ENCODE results near the gene THOC6.
"Not testable (repeated sequence)": the region's sequence is repeated elsewhere in the genome, so short reads cannot be mapped to it uniquely, and the experiment has no call there.

Gene THOC6

DNA sequence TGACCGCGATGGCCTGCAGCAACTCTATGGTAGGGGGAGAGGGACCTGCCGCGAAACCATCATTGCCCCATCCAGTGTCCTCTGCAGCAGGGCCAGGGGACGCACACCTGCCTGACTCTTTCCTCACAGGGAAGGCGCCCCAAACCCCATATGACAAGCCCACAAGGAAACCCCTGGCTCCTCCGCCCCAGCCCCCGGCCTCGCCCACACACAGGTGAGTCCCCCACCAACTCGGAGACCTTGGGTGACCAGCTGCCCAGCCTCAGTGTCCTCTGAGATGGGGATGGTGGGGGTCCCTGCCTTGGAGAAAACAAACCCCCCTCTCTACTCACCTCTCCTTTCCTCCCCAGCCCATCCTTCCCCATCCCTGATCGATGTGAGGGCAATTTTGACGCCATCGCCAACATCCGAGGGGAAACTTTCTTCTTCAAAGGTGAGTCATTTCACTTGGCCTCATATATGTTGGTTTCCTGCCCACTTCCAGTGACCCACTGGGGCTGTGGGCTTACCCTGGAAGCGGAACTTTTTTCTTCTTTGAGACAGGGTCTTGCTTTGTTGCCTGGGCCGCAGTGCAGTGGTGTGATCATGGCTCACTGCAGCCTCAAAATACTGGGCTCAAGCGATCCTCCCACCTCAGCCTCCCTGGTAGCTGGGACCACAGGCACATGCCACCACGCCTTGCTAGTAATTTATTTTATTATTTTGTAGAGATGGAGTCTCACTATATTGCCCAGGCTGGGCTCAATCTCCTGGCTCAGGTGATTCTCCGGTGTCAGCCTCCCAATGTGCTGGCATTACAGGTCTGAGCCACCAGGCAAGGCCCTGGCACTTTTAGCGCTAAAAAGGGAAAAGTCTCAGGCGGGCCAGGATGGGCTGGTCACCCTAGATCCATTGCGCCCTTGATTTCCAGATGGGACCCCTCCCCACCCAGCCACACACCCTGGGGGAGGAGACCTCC is 33.6 kb downstream of the THOC6 start:
- no peak for DNase-seq

DNA sequence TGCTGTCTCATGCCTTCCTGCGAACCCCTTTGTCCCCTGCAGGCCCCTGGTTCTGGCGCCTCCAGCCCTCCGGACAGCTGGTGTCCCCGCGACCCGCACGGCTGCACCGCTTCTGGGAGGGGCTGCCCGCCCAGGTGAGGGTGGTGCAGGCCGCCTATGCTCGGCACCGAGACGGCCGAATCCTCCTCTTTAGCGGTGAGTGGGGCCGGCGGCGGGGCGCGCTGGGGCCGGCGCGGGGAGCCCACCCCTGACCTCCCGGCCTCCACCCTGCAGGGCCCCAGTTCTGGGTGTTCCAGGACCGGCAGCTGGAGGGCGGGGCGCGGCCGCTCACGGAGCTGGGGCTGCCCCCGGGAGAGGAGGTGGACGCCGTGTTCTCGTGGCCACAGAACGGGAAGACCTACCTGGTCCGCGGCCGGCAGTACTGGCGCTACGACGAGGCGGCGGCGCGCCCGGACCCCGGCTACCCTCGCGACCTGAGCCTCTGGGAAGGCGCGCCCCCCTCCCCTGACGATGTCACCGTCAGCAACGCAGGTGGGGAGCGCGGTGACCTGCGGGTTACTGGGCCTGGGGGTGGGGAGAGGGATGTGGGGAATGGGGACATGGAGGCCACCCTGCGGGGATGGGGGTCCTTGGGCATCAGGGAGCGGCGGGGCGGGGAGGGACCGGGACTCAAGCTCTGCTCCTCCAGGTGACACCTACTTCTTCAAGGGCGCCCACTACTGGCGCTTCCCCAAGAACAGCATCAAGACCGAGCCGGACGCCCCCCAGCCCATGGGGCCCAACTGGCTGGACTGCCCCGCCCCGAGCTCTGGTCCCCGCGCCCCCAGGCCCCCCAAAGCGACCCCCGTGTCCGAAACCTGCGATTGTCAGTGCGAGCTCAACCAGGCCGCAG is 34.5 kb downstream of the THOC6 start:
- peak; percentile 57 for DNase-seq

DNA sequence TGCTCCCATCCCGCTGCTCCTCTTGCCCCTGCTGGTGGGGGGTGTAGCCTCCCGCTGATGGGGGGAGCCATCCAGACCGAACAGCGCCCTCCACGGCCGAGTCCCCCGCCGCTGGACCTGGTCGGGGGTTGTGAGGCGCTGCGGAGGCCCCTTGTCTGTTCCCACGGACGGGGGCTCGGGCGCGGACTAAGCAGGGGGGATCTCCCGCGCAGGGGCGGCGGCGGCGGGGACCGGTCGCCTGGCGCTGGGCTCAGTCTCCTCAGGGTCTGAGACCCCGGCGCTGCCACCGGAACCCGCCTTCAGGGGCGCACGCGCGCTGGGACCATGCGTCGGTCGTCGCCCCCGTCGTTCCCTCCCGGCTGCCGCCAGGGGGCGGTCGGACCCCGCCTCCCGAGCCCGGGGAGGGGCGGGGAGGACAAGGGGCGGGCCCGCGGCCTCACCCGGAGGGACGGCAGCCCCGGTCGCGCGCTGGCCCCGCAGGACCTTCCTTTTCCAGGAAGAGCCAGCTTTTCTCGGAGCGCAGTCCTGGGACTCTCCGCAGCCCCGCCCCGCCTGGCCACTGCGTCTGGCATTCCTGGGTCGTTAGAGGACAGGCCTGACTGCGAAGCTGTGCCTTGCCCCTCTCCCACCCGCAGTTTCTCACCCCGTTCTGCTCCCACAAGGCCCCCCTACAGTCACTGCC is 35.3 kb downstream of the THOC6 start:
- peak; percentile 88 for DNase-seq

DNA sequence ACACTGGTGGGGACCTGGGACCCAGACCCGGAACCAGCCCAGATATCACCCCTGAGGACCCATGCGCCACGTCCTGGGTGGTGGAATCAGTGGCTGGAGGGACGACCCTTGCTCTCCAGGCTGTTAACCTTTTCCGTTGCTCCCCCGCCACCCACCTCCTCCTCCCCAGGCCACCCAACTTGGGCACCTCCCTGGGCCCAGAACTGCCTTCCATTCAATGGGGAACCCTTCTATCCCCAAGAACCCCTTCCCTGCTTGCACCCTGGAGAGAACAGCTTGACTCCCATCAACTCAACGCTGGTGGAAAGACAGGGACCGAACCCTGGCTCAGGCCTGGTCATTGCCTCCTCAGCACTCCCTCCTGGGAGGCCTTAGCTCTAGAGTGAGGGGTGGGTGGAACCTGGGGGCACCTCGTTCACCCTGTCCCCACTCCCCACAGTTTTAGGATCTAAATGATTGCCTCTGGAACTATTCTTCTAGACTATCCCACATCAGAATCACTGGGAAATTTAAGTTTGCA is 35.9 kb downstream of the THOC6 start:
- DNase-seq: no peak

DNA sequence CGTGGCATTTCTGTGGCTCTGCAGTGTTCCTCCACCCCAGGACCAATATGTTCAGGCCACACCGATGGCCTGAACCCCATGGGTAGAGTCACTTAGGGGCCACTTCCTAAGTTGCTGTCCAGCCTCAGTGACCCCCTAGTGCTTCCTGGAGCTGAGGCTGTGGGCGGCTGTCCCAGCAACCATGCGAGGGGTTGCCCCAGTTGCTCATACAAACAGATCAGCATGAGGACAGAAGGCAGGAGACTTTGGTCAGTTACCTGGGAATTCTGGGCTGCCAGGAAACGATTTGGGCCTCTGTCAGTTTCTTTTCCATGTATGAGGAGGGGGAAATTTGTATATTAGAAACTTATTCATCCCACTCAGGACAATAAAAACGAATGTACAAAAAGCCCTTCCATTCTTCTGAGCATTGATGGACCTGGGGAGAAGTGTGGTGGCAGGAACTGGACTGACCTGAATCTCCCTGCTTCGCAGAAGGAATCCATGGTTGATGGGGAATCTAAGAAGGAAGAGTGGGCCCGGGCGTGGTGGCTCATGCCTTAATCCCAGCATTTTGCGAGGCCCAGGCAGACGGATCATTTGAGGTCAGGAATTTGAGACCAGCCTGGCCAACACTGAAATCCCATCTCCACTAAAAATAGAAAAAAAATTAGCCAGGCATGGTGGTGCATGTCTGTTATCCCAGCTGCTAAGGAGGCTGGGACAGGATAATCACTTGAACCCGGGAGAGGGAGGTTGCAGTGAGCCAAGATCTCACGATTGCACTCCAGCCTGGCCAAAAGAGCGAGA is 36.7 kb downstream of the THOC6 start:
- no peak for DNase-seq

DNA sequence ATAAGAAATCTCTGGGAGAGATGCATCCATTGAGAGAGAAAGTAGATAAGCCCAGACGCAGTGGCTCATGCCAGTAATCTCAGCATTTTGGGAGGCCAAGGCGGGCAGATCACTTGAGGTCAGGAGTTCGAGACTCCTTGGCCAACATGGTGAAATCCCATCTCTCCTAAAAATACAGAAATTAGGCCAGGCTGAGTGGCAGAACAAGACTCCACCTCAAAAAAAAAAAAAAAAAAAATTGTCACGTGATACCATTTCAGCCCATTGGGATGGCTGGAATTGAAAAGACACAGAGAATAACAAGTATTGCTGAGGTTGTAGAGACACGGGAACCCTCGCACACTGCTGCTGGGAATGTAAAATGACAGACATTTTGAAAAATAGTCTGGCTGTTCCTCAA is 38.7 kb downstream of the THOC6 start:
- DNase-seq: no peak

DNA sequence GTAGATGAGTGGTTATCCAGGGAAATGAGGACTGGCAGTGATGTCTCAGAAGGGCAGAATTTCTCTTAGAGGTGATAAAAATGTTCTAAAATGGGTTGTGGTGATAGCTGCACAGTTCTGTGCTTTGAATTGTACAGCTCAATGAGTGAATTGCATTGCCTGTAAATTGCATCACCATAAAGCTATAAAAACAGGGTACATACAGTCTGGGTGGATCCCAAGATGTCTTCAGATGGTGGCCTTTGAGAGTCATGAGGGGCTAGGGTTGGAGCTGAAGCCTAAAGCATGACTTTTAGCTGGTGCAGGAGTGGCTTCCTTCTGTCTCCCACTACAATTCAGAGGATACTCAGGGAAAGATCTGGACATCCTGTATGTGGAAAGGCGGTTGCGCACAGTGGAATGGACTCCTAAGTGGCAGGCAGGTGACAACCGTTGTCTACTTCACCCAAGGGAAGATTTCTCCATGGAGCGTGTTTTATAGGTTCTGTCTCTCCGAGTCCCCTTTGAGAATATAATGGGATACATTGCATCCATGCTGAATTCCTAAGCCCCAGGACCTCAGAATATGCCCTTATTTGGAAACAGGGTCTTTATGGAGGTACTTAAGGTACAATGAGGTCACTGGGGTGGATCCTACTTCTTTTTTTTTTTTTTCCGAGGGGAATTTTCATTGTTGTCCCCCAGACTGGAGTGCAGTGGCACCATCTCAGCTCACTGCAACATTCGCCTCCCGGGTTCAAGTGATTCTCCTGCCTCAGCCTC is 40.0 kb downstream of the THOC6 start:
- no peak for DNase-seq

DNA sequence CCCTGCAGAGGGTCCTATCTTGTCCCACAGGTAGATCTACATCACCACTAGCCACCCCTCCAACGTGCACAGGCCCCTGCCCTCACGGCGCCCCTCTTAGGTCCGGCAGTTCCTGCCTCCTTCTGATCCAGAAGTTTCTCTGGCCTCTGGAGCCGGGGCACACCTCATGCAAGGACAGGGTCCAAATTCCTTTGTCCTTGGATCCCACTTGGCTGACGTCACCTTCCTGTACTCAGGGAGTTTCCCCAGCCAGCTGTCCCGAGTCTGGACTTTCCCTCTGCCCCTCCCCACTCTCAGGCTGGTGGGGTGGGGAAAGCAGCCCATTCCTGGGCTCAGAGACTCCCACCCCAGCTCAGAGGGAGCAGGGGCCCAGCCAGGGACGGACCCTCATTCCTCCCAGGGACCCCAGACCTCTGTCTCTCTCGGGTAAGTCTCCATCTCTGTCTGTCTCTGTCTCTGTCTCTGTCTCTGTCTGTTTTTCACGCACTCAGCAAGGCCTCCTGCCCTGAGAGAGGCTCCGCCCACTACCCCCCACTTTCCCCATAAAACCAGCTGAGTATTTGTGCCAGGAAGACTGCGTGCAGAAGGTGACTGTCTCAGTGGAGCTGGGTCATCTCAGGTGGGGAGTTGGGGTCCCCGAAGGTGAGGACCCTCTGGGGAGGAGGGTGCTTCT is 41.4 kb downstream of the THOC6 start, which contains the start of gene IL32:
IL32 (plus strand) TSS at position 572 of the 673 bp plus-strand sequence. CDS start 172 bp downstream, outside the sequence.
- DNase-seq: peak; percentile 88

DNA sequence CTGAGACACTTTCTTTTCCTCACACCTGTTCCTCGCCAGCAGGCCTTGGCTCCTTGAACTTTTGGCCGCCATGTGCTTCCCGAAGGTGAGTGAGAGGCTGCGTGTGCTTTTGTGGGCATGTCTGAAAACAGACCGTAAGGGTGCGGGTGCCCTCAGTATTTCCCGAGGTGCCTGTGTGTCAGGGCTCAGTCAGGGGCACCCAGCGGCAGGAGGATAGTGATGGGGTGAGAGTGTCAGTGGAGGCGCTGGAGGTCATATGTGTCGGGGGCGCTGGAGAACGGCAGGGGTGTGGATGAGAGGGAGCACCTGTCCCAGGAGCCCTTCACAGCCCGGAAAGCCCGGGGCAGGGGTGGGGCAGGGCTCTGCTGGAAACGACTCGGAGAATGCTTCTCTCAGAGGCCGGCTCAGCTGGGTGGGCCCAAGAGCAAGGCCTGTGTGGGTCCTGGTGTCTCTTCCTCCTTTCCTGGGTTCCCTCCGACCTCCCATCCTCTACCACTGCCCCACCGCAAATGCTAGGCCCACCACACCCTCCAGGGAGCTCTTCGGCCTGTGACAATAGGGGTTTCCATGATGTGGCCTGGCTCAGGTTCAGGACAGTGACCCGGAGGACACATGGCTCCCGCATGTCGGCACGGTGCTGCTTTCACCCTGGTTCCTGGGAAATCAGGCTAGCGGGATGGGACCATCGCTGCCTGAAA is 42.1 kb downstream of the THOC6 start:
- no peak for DNase-seq

DNA sequence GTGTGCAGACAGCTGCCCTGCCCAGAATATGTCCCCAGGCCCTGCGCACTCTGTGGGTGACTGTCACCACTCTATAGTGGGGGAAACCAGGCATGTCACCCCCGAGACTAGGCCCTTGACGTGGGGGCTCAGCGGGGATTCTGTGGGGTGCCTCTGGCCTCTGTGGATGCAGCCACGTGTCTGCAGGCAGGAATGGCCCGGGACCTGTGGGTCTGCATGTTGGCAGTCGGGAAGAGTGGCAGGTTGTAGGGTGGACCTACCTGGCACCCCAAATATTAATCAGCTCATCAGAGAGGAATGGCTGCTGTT is 42.6 kb downstream of the THOC6 start:
- no peak for DNase-seq

DNA sequence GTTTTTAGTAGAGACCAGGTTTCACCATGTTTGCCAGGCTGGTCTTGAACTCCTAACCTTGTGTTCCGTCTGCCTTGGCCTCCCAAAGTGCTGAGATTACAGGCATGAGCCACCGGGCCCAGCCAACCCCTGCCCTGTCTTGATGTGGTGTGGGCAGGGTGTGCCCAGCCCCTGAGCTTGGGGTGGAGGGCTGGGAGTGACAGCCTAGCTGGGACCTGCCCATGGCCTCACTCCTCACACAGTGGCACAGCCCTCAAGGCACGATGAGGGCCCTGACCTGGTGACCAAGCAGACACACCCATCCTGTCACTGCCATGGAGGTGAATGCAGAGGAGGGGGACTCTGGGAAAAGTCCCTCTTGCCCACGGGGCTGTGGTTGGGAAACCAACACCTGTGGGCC is 44.7 kb downstream of the THOC6 start:
- peak; percentile 58 for DNase-seq

DNA sequence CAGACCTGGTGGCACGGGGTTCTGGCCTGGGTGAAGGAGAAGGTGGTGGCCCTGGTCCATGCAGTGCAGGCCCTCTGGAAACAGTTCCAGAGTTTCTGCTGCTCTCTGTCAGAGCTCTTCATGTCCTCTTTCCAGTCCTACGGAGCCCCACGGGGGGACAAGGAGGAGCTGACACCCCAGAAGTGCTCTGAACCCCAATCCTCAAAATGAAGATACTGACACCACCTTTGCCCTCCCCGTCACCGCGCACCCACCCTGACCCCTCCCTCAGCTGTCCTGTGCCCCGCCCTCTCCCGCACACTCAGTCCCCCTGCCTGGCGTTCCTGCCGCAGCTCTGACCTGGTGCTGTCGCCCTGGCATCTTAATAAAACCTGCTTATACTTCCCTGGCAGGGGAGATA is 45.3 kb downstream of the THOC6 start:
- DNase-seq: not testable (repeated sequence)

DNA sequence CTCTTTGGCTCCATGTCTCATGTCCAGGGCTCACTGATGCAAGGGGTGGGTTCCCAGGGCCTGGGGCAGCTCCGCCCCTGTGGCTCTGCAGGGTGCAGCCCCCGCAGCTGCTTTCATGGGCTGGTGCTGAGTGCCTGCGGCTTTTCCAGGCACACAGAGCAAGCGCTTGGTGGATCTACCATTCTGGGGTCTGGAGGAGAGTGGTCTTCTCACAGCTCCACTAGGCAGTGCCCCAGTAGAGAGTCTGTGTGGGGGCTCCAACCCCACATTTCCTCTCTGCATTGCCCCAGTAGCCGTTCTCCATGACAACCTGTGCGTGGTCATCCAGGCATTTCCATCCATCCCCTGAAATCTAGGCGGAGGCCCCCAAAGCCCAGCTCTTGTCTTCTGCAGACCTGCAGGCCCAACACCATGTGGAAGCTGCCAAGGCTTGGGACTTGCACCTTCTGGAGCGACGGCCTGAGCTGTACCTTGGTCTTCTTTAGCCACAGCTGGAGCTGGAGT is 46.8 kb downstream of the THOC6 start:
- DNase-seq: peak; percentile 51

DNA sequence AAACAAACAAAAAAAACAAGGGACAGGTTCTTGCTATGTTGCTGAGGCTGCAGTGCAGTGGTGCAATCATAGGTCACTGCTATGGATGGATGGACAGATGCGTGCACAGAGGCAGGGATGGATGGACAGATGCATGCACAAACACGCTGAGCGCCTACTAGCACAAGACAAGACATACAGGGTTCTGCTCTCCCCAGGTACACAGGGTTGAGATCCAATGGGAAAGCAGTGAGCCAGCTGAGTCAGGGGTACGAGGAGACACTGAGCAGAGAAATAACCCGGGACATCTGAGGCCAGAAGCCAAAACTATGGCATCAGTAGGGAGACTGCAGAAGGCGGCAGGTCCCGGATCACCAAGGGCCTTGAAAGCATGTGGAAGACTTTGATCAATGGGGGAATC is 47.8 kb downstream of the THOC6 start:
- peak; percentile 39 for DNase-seq

DNA sequence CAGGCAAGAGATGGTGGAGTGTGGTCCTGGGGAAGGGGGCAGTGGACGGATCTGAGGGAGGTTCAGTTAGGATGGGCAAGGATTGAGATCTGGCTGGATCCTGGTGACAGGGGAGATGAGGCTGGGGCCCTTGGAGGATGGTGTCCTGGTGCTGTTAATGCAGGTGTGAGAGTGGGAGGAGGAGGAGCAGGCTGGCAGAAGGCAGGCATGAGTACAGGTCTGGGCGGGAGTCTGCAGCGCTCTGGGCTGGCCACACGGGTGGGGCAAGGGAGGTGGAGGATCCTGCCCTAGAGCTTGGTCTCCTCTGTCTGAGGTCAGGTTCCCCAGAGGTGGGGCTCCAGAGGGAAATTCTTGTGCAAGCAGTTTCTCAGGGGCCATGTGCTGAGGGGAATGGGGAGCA is 48.3 kb downstream of the THOC6 start:
- DNase-seq: peak; percentile 59

DNA sequence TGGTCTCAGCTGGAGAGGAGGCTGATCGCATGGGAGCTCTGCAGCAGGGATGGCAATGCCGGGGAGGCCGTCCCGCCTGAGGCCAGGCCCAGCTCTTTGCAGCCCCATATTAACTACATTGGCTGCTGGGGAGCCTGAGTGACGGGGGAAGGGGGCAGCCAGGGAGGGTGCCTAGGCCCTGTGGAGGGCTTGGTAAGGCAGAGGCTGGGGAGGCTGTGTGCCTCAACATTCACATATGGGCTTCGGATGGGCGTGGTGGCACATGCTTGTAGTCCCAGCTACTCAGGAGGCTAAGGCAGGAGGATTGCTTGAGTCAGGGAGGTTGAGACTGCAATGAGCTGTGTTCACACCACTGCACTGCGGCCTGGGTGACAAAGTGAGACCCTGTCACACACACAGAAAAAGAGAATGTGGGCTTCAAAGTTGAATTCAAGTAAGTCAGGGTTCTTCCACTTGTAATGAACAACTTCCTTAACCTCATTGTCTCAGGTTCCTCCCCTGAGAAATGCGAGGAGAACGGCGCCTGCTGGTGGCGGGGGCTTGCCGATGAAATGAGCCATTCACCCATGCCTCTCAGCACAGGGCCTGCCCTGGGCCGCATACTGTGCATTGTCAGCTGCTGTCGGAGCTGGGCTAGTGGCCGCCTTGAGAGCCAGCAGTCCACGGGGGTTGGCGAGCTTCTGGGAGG is 48.9 kb downstream of the THOC6 start:
- peak; percentile 70 for DNase-seq

DNA sequence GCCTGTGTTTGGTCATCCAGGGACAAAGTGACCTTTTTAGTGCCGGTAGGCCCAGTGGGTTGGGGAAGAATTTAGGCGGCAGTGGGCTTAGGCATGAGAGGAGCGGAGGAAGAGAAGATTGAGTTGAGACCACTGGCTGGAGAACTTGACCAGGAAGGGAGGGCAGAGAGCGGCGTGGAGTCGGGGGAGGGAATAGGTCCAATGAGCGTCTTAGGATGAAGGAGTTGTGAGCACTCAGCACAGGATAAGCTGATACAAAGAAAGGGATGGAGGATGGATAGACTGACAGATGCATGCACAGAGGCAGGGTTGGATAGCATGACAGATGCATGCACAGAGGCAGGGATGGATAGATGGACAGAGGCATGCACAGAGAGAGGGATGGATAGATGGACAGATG is 49.6 kb downstream of the THOC6 start:
- DNase-seq: no peak

DNA sequence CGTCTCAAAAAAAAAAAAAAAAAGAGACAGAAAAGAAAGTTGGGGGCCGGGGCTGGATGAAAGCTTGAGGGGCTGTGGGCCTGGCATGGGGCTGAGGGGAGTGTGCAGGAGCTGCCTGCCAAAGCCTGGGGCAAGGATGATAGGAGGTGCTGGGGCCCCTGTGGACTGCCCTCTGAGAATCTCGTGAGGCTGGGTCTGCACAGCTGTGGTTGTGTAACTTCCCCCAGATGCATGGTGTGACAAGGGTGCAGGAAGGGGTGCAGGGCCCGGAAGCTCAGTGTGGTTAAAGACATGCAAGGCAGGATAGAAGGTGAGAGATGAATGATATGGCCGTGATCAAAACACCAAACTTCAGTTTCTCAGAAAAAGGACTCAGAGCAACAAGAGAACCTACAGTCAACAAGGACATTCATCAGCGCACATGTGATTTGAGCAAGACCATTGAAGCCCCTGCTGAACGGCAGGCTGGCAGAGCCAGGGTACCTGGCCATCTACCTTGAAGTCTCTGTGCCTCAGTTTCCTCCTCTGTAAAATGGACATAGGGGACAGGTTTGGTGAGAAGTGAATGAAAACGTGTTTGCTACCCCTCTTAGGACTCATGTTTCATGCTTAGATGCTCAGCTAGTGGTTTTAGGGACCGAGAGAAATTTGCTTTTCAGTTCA is 51.2 kb downstream of the THOC6 start:
- DNase-seq: peak; percentile 90

DNA sequence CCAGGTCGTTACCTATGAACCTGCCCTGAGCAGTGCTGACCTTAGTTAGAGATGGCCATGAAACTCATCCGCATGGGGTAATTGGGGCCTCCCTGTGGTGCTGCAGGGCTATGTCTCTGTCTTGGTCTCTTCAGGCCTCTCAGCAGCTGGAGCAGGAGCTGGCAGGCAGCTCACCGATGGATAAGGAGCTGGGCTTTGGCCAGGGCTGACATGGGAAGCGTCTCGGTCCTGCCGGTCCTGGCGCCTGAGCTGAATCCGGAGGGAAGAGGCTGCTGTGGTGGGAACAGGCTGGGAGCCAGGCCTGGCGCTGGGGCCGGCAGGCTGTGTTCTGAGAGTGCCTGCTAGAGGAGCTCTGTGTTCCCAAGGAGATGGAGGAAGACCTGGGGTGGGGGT is 51.7 kb downstream of the THOC6 start:
- DNase-seq: peak; percentile 37

Data from CD4-positive, alpha-beta T cell treated with Interleukin-17A for 1 hour (primary cell).